Fibroblast of mammary gland (primary cell): ENCODE results near the gene SCRG1.

Experiments
- DNase-seq: peaks from one replicate; pipeline ENCODE4 v3.0.0-alpha.2; 2010; ENCODE audit warnings: low read depth
- H3K4me3 ChIP-seq: 2 replicates; pipeline ENCODE4 v1.5.1; 2011; ENCODE audit warnings: low read depth, mild to moderate bottlenecking, low read length, moderate library complexity; ENCODE audit not compliant: control insufficient read depth
- TF ChIP-seq, protein P1 (sequence below): conservative IDR thresholded peaks from 2 replicates; pipeline ENCODE4 v1.5.1; 2011; ENCODE audit warnings: low read depth, low read length, inconsistent platforms; ENCODE audit not compliant: control insufficient read depth, insufficient read depth

Gene SCRG1

DNA sequence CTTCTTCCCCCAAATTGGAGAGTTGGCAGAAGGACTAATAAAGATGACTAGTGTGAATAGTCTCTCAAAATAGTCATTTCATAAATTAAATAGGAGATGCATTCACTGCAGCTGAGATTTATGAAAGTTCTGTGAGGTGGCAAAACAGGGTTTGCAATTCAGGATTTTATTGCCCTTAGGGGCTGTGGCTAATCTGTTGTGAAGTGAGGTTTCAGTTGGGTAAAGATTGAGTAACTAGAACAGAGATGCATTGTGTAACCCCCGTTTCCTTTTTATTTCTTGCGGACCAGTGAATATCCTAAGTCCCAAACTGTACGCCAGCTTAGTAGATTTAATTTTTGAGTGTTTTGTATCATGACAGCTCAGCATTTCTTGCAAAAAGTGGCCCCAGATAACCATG lies 16.2 kb upstream of the SCRG1 start:
- H3K4me3 ChIP-seq = no peak overlapping the region
- TF ChIP-seq, protein P1, sequence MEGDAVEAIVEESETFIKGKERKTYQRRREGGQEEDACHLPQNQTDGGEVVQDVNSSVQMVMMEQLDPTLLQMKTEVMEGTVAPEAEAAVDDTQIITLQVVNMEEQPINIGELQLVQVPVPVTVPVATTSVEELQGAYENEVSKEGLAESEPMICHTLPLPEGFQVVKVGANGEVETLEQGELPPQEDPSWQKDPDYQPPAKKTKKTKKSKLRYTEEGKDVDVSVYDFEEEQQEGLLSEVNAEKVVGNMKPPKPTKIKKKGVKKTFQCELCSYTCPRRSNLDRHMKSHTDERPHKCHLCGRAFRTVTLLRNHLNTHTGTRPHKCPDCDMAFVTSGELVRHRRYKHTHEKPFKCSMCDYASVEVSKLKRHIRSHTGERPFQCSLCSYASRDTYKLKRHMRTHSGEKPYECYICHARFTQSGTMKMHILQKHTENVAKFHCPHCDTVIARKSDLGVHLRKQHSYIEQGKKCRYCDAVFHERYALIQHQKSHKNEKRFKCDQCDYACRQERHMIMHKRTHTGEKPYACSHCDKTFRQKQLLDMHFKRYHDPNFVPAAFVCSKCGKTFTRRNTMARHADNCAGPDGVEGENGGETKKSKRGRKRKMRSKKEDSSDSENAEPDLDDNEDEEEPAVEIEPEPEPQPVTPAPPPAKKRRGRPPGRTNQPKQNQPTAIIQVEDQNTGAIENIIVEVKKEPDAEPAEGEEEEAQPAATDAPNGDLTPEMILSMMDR = no peak
- DNase-seq = no peak

DNA sequence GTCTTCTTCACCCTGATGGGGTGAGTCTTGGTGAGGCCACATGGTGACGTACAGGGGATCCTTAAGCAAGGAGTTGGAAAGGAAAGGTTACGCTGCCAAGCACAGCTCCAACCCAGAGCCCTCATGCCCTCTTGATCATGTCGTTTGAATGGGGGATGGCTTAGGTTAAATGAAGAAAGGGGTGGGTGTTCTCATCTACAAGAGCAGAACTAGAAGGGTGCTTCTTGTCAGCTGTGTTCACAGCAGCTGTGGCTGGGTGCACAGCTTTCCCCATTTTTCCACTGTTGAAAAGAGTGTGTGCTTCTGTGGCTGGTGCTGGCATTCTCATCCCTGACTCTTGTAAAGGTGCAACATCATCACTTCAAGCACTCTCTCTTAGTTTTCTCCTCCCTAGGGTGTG lies 15.5 kb upstream of the SCRG1 start:
- DNase-seq = no peak
- TF ChIP-seq, protein P1 = no peak
- no peak overlapping the region for H3K4me3 ChIP-seq

DNA sequence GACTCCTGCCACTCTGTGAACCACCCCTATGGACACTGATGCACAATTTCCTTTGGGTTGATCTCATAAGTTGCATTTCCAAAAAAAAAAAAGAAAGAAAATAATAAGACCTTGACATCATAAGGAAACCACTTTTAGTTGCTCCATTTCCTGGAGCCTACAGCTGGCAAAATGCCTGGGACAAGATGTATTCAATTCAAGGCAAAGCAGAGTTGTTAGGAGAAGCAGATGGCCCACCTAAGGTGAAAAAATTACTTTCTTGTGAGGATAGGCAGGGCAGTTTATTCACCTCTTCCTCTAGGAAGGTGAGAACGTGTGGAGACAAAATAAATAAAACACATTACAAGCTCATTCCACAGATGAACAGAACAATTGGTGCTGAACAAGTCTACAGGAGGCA lies 14.1 kb upstream of the SCRG1 start:
- peak; percentile 80 for DNase-seq
- H3K4me3 ChIP-seq = no peak overlapping the region
- TF ChIP-seq, protein P1 = no peak

DNA sequence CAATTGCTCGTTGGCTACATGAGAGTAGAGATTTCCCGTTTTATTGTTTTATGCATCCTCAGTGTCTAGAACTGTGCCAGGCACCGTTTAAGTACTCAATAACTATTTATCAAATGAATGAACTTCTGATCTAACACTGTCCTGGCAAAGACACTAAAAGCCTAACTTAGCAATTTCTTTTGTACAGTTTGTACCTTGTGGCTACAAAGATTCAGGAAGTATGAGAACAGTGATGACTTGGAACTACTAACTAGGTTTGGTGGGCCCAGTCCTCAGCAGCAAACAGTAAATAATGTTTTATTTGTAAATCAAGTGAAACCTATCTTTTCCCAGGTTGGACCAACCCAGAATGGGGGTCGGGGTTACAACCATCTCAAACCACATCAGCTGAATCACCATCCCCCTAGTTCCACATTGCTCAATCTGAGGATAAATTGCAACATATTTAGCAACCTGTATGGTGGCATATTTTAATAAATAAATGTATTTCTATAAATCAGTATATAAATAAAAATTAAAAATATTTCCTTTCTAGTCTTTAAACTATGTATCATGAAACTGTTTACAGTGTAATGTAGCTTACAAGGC lies 12.3 kb upstream of the SCRG1 start:
- TF ChIP-seq, protein P1 = no peak

DNA sequence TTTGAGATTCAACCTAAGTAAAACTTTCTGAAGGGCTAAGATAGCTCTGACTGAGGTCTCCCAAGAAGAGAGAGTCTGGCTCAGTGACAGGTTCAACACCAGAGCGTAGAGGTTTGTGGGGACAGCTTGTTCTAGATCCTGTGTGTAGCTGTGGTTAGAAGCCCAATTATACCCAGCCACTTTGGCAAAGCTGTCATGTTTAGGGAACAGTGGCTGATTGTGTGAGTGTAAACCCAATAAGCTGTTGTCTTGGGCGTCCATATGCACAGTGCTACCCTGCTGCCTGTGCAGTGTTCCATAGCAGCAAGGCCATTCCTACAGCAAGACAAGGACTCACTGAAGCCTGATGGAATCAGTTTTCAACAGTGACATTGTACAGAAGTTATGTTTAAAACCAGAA lies 11.2 kb upstream of the SCRG1 start:
- DNase-seq = no peak
- TF ChIP-seq, protein P1 = no peak
- H3K4me3 ChIP-seq = no peak overlapping the region

More for the DNA sequence above, 12.3 kb upstream of the SCRG1 start:
- H3K4me3 ChIP-seq = no peak overlapping the region
- peak; percentile 72 for DNase-seq

DNA sequence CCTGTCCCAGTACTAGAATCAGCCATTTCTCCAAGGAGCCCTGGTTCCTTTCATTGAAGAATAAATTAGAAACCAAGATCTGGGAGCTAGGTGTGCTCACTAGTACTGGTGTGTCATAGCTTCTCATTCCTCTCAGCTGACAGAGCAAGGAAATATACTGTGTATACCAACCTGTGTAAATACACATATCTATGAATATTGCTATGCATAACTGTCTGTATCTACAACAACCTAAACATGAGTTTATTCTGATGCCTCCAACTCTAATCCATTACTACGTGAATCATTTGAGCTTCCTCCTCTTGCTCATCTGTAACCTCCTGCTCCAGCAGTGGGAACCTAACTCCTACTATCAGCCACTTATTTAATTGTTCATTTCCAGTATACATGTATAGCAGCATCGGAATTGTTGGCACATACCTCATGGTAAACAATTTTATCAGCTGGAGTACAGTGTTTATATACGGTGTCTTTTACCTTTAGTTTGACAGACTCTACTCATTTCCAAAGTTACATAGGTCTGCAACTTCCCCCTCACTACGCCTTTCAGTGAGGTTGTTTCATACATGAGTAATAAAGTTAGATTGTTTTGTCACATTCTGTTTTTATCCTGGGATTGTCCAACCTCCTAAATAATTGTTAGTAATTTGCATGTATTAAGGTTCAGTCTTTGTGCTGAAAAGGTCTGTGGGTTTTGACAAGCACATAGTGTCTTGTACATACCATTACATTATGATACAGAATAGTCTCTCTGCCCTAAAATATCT lies 7.1 kb upstream of the SCRG1 start:
- no peak overlapping the region for H3K4me3 ChIP-seq
- no peak for DNase-seq
- TF ChIP-seq, protein P1 = no peak
